G401 (cell line): ENCODE measurements around the gene SPECC1. TPM values are rescaled to one million over a fixed set of nuclear protein-coding genes. Genes with fewer than 3 reads are reported as not detected.
"Not testable (repeated sequence)": the region's sequence is repeated elsewhere in the genome, so short reads cannot be mapped to it uniquely, and the experiment has no call there.

Source experiments
- DNase-seq: peaks from one replicate; pipeline ENCODE4 v3.0.0-alpha.2; 2015; ENCODE audit warnings: low spot score
- in situ Hi-C: cut with HindIII; loops from 2 replicates; pipeline ENCODE4 v1.10.0; 2016; ENCODE audit warnings: low sequenced_read_pairs, mixed read lengths
- total RNA-seq: library from RNA; depleted of rRNA; stranded (reverse); fragments of >200 nt; shearing (Covaris generic); gene quantifications from 2 replicates; pipeline ENCODE4 v1.2.3, GENCODE V29; 2014

Gene SPECC1
- total RNA-seq, 1 experiment from 2014 or later: not detected

GRCh38 chr17:20063665-20064648 lies 54.8 kb downstream of the SPECC1 start:
- in situ Hi-C loops: no loop called here
- peak; percentile 75 for DNase-seq

- in situ Hi-C loops: no loop called here
- peak; percentile 27 for DNase-seq
Observed at GRCh38 chr17:20066253-20066652, 57.1 kb downstream of the SPECC1 start.

- in situ Hi-C loops: no loop called here
- DNase-seq: no peak
Observed at GRCh38 chr17:20067711-20068110, 58.6 kb downstream of the SPECC1 start.

GRCh38 chr17:20068445-20068844 lies 59.3 kb downstream of the SPECC1 start:
- in situ Hi-C loops: no loop called here

GRCh38 chr17:20071824-20072691 lies 62.9 kb downstream of the SPECC1 start:
- in situ Hi-C loops: no loop called here
- no peak for DNase-seq

More at GRCh38 chr17:20068445-20068844, 59.3 kb downstream of the SPECC1 start:
- no peak for DNase-seq

GRCh38 chr17:20072692-20072992 lies 63.5 kb downstream of the SPECC1 start:
- in situ Hi-C loops: no loop called here
- peak; percentile 32 for DNase-seq

GRCh38 chr17:20073055-20073979 lies 64.2 kb downstream of the SPECC1 start:
- in situ Hi-C loops: no loop called here
- DNase-seq: no peak

- DNase-seq: no peak
- in situ Hi-C loops: no loop called here
Observed at GRCh38 chr17:20074001-20074400, 64.8 kb downstream of the SPECC1 start.

- DNase-seq: no peak
- in situ Hi-C loops: no loop called here
Observed at GRCh38 chr17:20074489-20074888, 65.3 kb downstream of the SPECC1 start.

GRCh38 chr17:20076137-20076536 lies 67.0 kb downstream of the SPECC1 start:
- DNase-seq, in situ Hi-C loops: not testable (repeated sequence)

- in situ Hi-C loops: no loop called here
- DNase-seq: no peak
Observed at GRCh38 chr17:20077978-20078685, 69.0 kb downstream of the SPECC1 start.

GRCh38 chr17:20080513-20080912 lies 71.4 kb downstream of the SPECC1 start:
- in situ Hi-C loops: no loop called here
- no peak for DNase-seq

- in situ Hi-C loops: no loop called here
- DNase-seq: no peak
Observed at GRCh38 chr17:20083156-20083859, 74.1 kb downstream of the SPECC1 start.

GRCh38 chr17:20084621-20085282 lies 75.6 kb downstream of the SPECC1 start:
- no peak for DNase-seq
- in situ Hi-C loops: no loop called here

- in situ Hi-C loops: no loop called here
- DNase-seq: peak; percentile 58
Observed at GRCh38 chr17:20085283-20085845, 76.2 kb downstream of the SPECC1 start.

- in situ Hi-C loops: no loop called here
- no peak for DNase-seq
Observed at GRCh38 chr17:20086416-20087076, 77.4 kb downstream of the SPECC1 start.
